ENCODE measurements around the gene KRTAP5-7.
"Not testable (repeated sequence)": the region's sequence is repeated elsewhere in the genome, so short reads cannot be mapped to it uniquely, and the experiment has no call there.

KRTAP5-7 gene

DNA sequence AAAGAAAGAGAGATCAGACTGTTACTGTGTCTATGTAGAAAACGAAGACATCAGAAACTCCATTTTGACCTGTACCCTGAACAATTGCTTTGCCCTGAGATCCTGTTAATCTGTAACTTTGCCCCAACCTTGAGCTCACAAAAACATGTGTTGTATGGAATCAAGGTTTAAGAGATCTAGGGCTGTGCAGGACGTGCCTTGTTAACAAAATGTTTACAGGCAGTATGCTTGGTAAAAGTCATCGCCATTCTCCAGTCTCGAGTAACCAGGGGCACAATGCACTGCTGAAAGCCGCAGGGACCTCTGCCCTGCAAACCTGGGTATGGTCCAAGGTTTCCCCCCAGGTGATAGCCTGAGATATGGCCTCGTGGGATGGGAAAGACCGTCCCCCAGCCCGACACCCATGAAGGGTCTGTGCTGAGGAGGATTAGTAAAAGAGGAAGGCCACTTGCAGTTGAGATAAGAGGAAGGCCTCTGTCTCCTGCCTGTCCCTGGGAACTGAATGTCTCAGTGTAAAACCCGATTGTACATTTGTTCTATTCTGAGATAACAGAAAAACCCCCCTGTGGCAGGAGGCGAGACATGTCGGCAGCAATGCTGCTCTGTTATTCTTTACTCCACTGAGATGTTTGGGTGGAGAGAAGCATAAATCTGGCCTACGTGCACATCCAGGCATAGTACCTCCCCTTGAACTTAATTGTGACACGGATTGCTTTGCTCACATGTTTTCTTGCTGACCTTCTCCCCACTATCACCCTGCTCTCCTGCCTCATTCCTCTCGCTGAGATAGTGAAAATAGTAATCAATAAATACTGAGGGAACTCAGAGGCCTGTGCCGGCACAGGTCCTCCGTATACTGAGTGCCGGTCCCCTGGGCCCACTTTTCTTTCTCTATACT is 7.9 kb downstream of the KRTAP5-7 start:
- WGBS, 2 experiments, result 91% methylated on average over 17 of the region's 17 CpGs
- not testable (repeated sequence) for H3K9me3 ChIP-seq (ENCODE audit: control insufficient read depth, low read length); H3K36me3 ChIP-seq (ENCODE audit: control insufficient read depth, insufficient read depth, low read length); H3K27me3 ChIP-seq (ENCODE audit: control insufficient read depth, insufficient read depth, low read length, poor library complexity, severe bottlenecking); H3K4me3 ChIP-seq (ENCODE audit: insufficient read depth, low read depth, low read length); H3K27ac ChIP-seq (ENCODE audit: insufficient read depth, low read depth, low read length, poor library complexity, severe bottlenecking); H3K4me1 ChIP-seq (ENCODE audit: control insufficient read depth, insufficient read depth, low read length)

DNA sequence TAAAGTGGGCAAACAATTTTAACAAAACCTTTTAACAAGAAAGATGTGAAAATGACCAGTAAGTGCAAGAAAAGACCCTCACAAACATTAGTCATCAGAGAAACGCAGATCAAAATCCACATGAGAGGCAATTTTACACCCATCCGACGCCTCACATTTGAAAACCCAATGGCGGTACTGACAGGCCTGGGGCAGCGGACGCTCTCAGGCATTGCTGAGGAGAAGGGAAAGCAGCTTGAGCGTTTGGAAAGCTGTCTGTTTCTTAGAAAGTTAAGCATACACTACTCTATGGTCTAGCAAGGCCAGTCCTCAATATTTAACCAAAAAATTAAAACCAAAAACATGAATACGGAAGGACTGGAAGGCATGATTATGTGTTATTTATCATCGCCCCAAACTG is 8.8 kb downstream of the KRTAP5-7 start:
- Histone ChIP-seq H3K4me3 (ENCODE audit: insufficient read depth, low read depth, low read length) (no peak overlapping the region), H3K9me3 (ENCODE audit: control insufficient read depth, low read length) (no peaks in the 10 kb centered on the region), H3K27me3 (ENCODE audit: control insufficient read depth, insufficient read depth, low read length, poor library complexity, severe bottlenecking) (no peaks in the 10 kb centered on the region), H3K27ac (ENCODE audit: insufficient read depth, low read depth, low read length, poor library complexity, severe bottlenecking) (no peak overlapping the region), H3K4me1 (ENCODE audit: control insufficient read depth, insufficient read depth, low read length) (no peaks in the 10 kb centered on the region), H3K36me3 (ENCODE audit: control insufficient read depth, insufficient read depth, low read length) (no peaks in the 10 kb centered on the region)
- WGBS, 2 experiments, result 91 to 94% methylated on average over 9 of the region's 9 CpGs

DNA sequence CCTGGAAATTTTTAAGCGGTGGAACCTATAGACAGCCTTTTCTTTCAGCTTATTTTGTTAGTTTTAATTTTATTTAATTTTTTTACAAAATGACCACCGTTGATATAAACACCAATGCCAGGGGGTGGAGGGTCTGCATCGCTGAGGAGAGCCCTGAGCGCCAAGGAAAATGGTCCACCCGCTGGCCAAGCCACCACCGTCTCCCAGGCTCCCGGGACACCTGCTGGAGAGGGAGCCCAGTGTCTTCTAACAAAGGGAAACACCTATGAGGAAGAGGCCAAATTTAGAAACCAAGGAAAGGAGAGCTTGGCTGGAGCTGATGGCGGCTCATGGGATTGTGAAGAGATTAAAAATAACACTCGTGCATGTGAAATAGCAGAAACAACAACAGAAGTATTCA is 10.5 kb downstream of the KRTAP5-7 start:
- Histone ChIP-seq H3K27ac (ENCODE audit: insufficient read depth, low read depth, low read length, poor library complexity, severe bottlenecking) (no peak overlapping the region), H3K4me1 (ENCODE audit: control insufficient read depth, insufficient read depth, low read length) (no peaks in the 10 kb centered on the region), H3K27me3 (ENCODE audit: control insufficient read depth, insufficient read depth, low read length, poor library complexity, severe bottlenecking) (no peaks in the 10 kb centered on the region), H3K4me3 (ENCODE audit: insufficient read depth, low read depth, low read length) (no peak overlapping the region), H3K36me3 (ENCODE audit: control insufficient read depth, insufficient read depth, low read length) (no peaks in the 10 kb centered on the region), H3K9me3 (ENCODE audit: control insufficient read depth, low read length) (no peaks in the 10 kb centered on the region)
- WGBS, 2 experiments, result 93% methylated on average over 8 to 9 of the region's 9 CpGs

DNA sequence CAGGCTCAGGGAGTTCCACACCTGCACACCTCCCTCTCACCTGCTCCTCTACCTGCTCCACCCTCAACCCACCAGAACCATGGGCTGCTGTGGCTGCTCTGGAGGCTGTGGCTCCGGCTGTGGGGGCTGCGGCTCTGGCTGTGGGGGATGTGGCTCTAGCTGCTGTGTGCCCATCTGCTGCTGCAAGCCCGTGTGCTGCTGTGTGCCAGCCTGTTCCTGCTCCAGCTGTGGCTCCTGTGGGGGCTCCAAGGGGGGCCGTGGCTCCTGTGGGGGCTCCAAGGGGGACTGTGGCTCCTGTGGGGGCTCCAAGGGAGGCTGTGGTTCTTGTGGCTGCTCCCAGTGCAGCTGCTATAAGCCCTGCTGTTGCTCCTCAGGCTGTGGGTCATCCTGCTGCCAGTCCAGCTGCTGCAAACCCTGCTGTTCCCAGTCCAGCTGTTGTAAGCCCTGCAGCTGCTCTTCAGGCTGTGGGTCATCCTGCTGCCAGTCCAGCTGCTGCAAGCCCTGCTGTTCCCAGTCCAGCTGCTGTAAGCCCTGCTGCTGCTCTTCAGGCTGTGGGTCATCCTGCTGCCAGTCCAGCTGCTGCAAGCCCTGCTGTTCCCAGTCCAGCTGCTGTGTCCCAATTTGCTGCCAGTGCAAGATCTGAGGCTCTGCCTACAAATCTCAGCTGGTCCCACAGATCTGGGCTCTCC is 11.1 kb downstream of the KRTAP5-7 start, which contains the start of gene KRTAP5-8:
KRTAP5-8 (plus strand) TSS at position 49 of the 689 bp plus-strand sequence; CDS start at position 80, 31 bp downstream.
- not testable (repeated sequence) for H3K9me3 ChIP-seq (ENCODE audit: control insufficient read depth, low read length); H3K27me3 ChIP-seq (ENCODE audit: control insufficient read depth, insufficient read depth, low read length, poor library complexity, severe bottlenecking); H3K4me1 ChIP-seq (ENCODE audit: control insufficient read depth, insufficient read depth, low read length); H3K27ac ChIP-seq (ENCODE audit: insufficient read depth, low read depth, low read length, poor library complexity, severe bottlenecking); H3K36me3 ChIP-seq (ENCODE audit: control insufficient read depth, insufficient read depth, low read length); H3K4me3 ChIP-seq (ENCODE audit: insufficient read depth, low read depth, low read length)
- WGBS, 2 experiments, result 84 to 86% methylated on average over 4 of the region's 4 CpGs

DNA sequence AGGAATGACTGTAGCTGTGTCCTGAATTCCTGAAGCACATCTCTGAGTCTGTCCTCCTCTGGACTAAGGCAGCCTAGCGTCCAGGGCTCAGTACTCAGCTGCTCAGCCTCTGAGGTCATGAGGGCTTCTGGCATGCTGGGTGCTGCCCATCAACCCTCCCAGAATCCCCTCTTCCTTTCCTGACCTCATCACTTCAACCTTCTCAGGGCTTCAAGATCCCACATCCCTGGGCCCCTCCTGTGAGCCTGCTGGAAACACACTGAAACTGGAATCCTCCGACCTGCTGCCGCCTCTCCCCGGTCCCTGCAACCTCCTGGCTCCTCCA is 11.6 kb downstream of the KRTAP5-7 start:
- H3K36me3 ChIP-seq (ENCODE audit: control insufficient read depth, insufficient read depth, low read length), result no peaks in the 10 kb centered on the region
- H3K27me3 ChIP-seq (ENCODE audit: control insufficient read depth, insufficient read depth, low read length, poor library complexity, severe bottlenecking), result no peaks in the 10 kb centered on the region
- H3K4me3 ChIP-seq (ENCODE audit: insufficient read depth, low read depth, low read length), result no peak overlapping the region
- no peaks in the 10 kb centered on the region for H3K4me1 ChIP-seq (ENCODE audit: control insufficient read depth, insufficient read depth, low read length)
- 84 to 86% methylated on average over 4 of the region's 4 CpGs for WGBS, 2 experiments
- H3K9me3 ChIP-seq (ENCODE audit: control insufficient read depth, low read length), result no peaks in the 10 kb centered on the region
- H3K27ac ChIP-seq (ENCODE audit: insufficient read depth, low read depth, low read length, poor library complexity, severe bottlenecking), result no peak overlapping the region

DNA sequence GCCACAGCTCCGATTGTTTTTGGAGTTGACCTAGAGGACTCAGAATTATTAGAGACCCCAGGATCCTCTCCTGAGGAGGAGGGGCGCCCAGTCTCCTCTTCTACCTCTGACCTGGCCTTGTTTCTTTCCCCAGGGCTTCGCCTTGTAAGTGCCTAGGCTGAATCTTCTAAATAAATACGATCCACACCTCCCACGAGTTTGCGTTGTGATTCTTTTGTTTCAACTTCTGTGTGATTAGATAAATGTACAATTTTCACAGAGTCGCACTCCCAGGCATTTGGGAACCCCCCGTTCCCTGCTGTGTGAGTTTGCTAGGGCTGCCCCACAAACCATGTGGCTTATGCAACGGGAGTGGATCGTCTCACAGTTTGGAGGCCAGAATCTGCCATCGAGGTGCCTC is 11.9 kb downstream of the KRTAP5-7 start:
- Histone ChIP-seq H3K4me1 (ENCODE audit: control insufficient read depth, insufficient read depth, low read length) (no peaks in the 10 kb centered on the region), H3K9me3 (ENCODE audit: control insufficient read depth, low read length) (no peaks in the 10 kb centered on the region), H3K4me3 (ENCODE audit: insufficient read depth, low read depth, low read length) (no peak overlapping the region), H3K36me3 (ENCODE audit: control insufficient read depth, insufficient read depth, low read length) (no peaks in the 10 kb centered on the region), H3K27me3 (ENCODE audit: control insufficient read depth, insufficient read depth, low read length, poor library complexity, severe bottlenecking) (no peaks in the 10 kb centered on the region), H3K27ac (ENCODE audit: insufficient read depth, low read depth, low read length, poor library complexity, severe bottlenecking) (no peak overlapping the region)
- WGBS, 2 experiments, result 94 to 96% methylated on average over 11 of the region's 11 CpGs

DNA sequence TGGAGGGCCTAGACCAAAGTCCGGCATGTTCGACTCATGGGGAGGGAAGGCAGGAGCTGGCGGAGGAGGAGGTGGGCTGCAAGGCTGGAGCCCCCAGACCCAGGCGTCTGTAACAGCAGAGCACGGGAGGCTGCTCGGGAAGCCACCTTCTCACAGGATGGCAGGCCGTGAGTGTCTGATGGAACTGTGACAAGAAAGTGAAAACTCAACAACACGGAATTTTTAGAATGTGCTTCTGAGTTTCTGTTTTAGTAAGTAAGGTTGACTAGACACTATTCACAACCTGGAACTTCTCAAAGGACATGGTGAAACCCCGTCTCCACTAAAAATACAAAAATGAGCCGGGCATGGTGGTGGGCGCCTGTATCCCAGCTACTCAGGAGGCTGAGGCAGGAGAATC is 12.9 kb downstream of the KRTAP5-7 start:
- not testable (repeated sequence) for H3K9me3 ChIP-seq (ENCODE audit: control insufficient read depth, low read length); H3K27ac ChIP-seq (ENCODE audit: insufficient read depth, low read depth, low read length, poor library complexity, severe bottlenecking); H3K4me1 ChIP-seq (ENCODE audit: control insufficient read depth, insufficient read depth, low read length); H3K4me3 ChIP-seq (ENCODE audit: insufficient read depth, low read depth, low read length); H3K36me3 ChIP-seq (ENCODE audit: control insufficient read depth, insufficient read depth, low read length); H3K27me3 ChIP-seq (ENCODE audit: control insufficient read depth, insufficient read depth, low read length, poor library complexity, severe bottlenecking)
- WGBS, 2 experiments, result 96 to 97% methylated on average over 11 of the region's 11 CpGs

DNA sequence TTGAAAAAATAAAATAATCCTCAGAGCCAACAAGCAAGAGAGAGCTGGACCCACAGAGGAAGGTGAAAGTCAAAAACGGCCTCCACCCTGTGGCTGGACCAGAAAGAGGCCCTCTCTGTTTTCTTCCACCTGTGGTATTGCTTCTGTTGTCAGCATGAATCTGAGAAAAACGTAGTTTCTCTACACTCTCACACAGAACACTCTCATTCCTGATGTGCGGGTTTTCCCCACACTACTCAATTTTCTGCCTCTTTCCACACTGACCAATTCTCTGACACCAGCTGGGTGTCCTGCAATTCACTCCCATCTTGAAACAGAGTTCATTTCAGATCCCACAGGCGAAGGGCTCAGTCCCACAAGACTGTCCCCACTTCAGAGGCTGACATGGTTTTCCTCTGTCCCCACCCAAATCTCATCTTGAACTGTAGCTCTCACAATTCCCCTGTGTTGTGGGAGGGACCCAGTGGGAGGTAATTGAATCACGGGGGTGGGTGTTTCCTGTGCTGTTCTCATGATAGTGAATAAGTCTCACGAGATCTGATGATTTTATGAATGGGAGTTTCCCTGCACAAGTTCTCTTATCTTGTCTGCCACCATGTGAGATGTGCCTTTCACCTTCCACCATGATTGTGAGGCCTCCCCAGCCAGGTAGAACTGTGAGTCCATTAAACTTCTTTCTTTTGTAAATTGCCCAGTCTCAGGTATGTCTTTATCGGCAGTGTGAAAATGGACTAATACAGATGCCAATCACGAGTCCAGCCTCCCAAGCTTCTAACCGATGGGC is 13.6 kb downstream of the KRTAP5-7 start:
- not testable (repeated sequence) for H3K4me1 ChIP-seq (ENCODE audit: control insufficient read depth, insufficient read depth, low read length)
- WGBS, 2 experiments, result 90 to 95% methylated on average over 9 of the region's 9 CpGs

DNA sequence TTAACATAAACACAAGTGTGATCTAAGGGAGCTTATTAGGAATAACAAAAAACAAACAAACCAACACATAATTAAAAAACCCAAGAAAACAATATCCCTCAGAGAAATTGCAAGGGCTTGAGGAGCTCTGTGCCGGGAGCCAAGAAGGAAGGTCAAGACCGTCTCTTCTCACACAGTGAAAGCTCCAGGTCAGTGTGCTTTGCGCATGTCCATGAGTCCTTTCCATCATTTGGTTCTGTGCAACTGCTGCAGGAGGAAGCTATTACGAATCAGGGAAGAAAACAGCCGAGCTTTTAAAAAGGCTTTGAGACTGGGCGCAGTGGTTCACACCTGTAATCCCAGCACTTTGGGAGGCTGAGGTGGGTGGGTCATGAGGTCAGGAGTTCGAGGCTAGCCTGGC is 15.3 kb downstream of the KRTAP5-7 start:
- Histone ChIP-seq H3K4me1 (ENCODE audit: control insufficient read depth, insufficient read depth, low read length) (no peaks in the 10 kb centered on the region), H3K9me3 (ENCODE audit: control insufficient read depth, low read length) (no peaks in the 10 kb centered on the region), H3K36me3 (ENCODE audit: control insufficient read depth, insufficient read depth, low read length) (no peaks in the 10 kb centered on the region), H3K4me3 (ENCODE audit: insufficient read depth, low read depth, low read length) (no peak overlapping the region), H3K27ac (ENCODE audit: insufficient read depth, low read depth, low read length, poor library complexity, severe bottlenecking) (no peak overlapping the region), H3K27me3 (ENCODE audit: control insufficient read depth, insufficient read depth, low read length, poor library complexity, severe bottlenecking) (no peaks in the 10 kb centered on the region)
- WGBS, 2 experiments, result 90 to 95% methylated on average over 7 of the region's 7 CpGs

More for the DNA sequence above, 13.6 kb downstream of the KRTAP5-7 start:
- H3K36me3 ChIP-seq (ENCODE audit: control insufficient read depth, insufficient read depth, low read length); H3K27ac ChIP-seq (ENCODE audit: insufficient read depth, low read depth, low read length, poor library complexity, severe bottlenecking); H3K27me3 ChIP-seq (ENCODE audit: control insufficient read depth, insufficient read depth, low read length, poor library complexity, severe bottlenecking); H3K4me3 ChIP-seq (ENCODE audit: insufficient read depth, low read depth, low read length); H3K9me3 ChIP-seq (ENCODE audit: control insufficient read depth, low read length): not testable (repeated sequence)
